ENCODE measurements around the gene HPCA.

The HPCA gene

GRCh38 chr1:32871364-32872191 lies 14.7 kb upstream of the HPCA start:
- no peak for DNase-seq

- DNase-seq = no peak
These were observed 14.2 kb upstream of the HPCA start for GRCh38 chr1:32872192-32872460.

- no peak for DNase-seq
These were observed 12.8 kb upstream of the HPCA start for GRCh38 chr1:32873484-32873883.

- DNase-seq = no peak
These were observed 11.2 kb upstream of the HPCA start for GRCh38 chr1:32874860-32875752.

DNA sequence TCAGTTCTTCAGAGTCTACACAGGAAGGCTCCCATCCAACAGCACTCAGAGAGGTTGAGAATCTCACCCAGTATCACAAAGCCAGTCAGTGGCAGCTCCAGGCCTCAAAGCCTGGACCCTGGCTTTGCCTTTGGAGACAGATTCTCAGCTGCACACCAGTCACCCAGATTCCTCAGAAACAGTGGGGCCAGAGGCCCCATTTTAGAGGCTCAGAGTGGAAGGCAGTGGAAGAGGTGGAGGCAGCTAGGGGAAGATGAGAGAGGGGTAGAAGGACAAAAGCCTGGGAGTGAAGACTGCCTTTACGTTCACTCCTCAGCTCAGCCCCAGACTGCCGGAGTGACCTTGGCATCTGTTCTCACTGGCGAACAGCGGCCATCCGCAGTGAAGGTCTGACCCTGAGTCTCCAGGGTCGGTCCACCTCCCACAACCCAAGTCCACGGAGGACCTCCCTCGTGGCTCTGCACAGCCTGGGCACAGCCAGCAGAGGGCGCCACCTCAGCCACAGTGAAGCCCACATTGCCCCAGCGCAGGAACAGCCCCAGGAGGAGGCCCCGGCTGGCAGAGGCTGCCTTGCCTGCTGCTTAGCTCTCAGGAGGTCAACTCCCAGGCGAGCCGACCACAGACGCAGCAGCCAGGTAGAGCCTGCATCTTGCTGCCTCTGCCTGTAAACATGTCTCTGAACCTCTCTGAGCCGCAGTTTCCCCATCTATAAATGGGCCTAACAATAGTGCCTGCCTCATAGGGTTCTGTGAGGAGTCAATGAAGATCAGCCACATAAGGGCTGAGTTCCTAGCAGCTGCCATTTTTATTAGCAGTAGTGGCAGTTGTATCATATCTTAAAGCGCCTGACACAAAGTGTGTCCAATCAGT lies 9.7 kb upstream of the HPCA start:
- no peak for DNase-seq

GRCh38 chr1:32877211-32878110 lies 8.8 kb upstream of the HPCA start:
- no peak for DNase-seq

DNA sequence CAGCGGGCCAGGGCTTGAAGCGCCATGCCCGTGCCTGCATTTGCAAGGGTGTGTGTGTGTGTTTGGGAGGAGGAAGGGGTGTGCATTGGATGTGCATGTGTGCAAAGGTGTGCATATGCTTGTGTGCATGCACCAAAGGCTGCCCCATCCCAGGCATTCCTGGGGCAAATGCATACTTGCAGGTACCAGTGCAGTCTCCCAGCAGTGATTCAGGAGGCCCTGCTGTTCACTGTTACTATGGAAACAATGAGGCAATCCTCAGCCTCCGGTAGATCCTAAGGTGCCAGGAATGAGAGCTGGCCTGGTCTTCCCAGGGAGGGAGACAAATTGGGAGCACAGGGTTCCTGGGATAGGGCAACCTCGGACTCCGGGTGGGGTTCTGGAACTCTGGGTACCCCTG lies 8.1 kb upstream of the HPCA start:
- DNase-seq = no peak

GRCh38 chr1:32878637-32879041 lies 7.7 kb upstream of the HPCA start:
- no peak for DNase-seq

DNA sequence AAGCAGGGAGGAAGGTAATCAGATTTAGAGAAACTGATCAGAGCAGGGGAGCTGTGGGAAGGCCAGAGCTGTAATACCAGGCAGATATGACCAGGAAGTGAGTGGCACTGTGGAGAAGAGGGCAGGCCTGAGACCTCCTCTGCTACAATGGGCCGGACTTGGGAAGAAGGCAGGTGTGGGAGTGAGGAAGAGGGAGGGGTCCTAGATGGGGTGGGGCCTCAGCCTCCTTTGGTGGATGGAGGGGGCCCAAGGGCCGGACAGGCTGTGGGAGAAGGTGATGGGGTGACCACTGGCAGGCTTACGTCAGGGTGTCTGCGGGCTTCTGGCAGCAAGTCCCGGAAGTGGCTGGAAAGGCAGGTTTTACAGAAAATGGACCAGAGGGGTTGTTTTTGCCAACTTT lies 5.0 kb upstream of the HPCA start:
- DNase-seq = no peak

DNA sequence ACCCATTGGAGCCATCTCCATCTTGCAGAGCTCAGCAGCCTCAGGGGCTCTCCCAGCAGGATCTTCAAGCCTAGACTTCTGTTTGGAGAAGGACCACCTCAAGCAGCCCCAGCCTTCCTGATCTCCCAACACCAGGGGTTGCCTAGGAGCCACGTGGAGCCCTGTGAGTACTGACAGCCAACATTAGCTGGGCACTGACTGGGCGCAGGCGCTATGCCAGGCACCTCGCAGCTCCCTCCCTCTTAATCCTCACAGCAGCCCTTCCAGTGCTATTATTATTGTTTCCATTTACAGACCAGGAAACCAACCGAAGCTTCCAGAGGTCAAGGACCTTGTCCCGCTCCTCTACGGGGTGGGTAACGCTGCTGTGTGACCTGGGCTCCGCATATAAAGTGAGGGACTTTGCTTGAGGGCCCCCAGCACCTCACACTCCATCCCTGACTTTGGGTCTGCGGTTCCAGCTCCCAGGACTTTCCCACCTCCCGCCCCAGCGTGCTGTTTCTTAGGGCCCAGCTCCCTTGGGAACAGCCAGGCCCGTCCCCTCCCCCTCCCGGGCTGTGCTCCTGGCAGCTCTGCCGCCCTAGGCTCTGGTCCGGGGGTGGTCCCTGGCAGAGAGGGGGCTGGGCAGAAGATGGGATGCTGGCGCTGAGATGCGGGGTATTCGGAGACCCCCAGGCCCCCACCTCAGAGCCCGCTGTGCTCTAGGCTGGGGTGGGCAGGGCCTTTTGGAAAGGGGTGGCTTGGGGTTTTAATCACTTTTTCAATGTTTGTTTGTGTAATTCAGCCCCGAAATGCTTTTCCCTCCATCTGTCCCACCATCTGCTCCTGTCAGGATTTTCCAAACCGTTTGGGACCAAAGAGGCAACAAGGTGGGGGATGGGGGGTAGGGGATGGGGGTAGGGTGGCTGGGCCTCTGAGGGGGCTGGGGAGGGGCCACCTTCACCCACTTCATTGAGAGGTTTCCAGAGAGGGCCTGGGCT lies 4.1 kb upstream of the HPCA start:
- no peak for DNase-seq

DNA sequence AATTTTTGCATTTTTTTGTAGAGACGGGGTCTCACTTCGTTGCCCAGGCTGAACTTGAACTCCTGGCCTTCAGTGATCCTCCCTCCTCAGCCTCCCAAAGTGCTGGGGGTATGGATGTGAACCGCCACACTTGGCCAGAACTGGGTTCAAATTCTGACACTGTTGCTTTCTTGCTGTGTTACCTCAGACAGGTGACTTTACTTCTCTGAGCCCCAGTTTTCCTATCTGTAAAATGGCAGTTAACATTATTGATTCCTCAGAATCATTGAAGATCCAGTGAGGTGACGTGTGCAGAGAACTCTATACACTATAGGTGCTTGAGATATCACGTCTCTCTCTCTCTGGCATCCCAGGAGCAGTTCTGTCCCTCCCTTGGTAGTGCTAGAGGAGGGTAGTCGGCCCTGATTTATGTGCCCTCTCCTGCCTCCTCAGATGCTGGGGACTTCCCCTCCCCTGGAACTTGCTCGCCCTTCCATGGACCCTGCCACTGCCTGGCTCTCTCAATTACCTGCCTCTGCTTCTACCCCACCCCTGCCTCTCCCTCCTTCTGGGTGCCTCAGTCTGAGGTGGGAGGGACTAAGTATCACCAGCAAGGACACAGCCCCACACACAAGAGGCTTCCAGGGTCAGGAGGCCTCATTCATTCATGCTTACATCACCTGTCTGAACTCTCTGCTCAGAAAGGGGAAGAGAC lies 2.8 kb upstream of the HPCA start:
- DNase-seq = no peak

DNA sequence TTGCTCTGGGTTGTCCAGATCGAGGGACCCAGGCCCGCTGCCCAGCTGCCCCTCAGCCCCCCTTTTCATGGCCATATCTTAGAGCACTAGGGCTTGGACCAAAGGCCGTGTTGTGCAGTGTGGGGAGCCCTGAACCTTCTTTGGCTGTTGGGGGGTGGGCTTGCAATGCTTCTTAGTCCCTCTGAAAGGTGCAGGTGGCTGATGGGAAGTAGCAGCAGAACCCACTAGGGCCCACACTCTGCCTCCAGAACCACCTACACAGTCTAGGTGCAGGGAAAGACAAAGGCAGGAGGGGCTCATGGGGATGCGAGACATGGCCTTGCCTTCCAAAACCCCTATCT lies 2.3 kb upstream of the HPCA start:
- no peak for DNase-seq

DNA sequence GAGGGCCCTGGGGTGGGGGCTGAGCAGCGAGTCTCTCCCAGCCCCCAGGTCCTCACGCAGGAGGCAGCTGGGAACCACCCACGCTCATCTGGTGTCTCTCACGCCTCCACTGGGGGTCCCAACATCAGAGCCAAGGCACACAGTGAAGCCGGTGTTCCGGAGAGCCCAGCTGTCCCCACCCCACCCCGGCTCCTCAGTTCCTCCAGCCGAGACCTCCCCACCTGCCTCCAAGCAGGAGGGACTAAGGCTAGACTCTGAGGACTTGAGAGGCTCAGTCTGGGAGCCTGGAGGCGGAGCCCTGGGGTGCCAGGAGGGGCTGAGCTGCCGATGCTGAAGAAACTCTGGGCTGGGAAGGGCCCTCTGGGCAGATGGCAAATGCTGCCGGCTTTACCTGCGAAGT lies 1.6 kb upstream of the HPCA start:
- DNase-seq = no peak

GRCh38 chr1:32885676-32886003 lies 651 bp upstream of the HPCA start:
- no peak for DNase-seq

DNA sequence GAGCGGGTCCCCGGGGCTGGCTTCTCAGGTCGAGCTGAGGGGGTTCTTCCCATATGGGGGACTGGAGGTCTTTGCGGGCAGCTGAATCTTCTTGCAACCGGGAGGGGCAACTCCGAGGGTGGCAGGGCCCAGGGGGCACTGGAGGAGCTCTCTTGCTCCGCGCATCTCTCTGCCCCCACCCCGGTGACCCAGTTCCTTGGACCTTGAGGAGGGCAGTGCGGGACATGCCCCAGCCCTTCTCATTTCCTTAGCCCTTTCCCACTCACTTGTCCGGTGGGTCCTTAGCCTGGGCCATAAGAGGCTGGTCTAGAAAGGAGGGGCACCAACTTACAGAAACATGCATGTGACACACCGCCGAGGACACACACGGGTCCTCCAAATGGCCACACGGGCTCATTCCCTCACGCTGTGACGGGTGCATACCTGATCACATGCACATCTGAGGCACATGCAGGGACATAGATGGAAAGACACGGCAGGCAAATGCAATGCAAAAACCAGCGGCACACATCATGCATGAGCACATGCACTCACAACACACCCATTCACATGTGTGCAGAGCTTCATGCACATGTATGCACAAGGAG lies 630 bp downstream of the HPCA start:
- DNase-seq = no peak

DNA sequence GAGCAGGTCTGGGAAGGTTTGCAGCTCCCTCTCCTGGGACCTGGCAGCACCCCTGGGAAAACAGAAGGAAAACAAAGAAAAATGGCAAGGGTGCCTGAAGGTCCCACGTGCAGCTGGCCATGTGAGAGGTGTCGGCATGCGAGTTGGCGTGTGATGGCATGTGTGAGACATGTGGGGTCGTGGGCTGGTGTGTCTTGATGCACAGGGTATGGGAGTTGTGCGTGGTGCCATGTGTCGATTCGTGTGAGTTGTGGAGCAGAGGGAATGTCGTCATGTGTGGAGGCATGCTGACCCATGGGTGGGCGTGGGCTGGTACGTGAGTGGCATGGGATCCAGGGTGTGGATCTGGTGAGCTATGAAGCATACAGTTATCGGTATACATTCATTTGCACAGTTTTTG lies 1.3 kb downstream of the HPCA start:
- DNase-seq = no peak

DNA sequence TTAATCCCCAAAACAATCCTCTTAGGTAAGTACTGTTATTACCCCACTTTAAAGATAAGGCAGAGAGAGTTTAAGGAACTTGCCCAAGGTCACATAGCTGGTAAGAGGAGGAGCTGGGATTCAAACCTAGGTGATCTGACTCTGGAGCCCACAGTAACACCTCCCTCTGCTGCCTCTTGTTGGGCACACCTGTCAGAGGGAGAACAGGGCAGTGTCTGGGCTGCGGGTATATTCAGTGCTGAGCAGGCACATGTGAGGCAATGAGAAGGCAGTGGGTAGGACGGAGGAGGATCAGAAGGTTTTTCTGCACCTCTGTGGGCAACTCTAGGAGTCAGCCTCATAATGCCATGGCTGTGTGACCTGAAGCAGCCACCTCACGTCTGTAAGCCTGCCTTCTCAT lies 1.8 kb downstream of the HPCA start:
- no peak for DNase-seq

- no peak for DNase-seq
These were observed 2.6 kb downstream of the HPCA start for GRCh38 chr1:32888677-32889420.

- DNase-seq = no peak
These were observed 3.5 kb downstream of the HPCA start for GRCh38 chr1:32889731-32890278.

All from SHP77 treated with DMSO at 0.1 percent for 48 hours (cell line).